H1 (cell line): ENCODE measurements around the gene KCTD16. TPM values are rescaled to one million over a fixed set of nuclear protein-coding genes. Genes with fewer than 3 reads are reported as not detected.

Source experiments
- CTCF ChIA-PET: fragments of 300-600 bp; sonication (Branson Sonifier 250); formaldehyde crosslinking; loops from one replicate; lab custom pipeline; 2021; ENCODE audit not compliant: partially characterized antibody; lab: Charles Lee
- POLR2A ChIA-PET: fragments of 300-600 bp; sonication (Branson Sonifier 250); formaldehyde crosslinking; loops from one replicate; lab custom pipeline; 2021; ENCODE audit warnings: inconsistent platforms; ENCODE audit not compliant: partially characterized antibody; lab: Charles Lee
- DNase-seq, 2 experiments: peaks; one replicate each; pipeline versions ENCODE4 v3.0.0 to v3.0.0-alpha.2; 2010 to 2022; ENCODE audit warnings: low spot score in 2 of 2, low read depth in 1 of 2, mixed read lengths in 1 of 2
- FAIRE-seq: peaks from 2 replicates; lab custom pipeline; 2011; peaks lifted over from hg19 to GRCh38; lab: Jason Lieb, UNC
- H2AFZ ChIP-seq: 2 replicates; pipeline ENCODE4 v1.8.1; 2012; ENCODE audit warnings: low read length, inconsistent platforms
- H2AK5ac ChIP-seq: 2 replicates; pipeline ENCODE4 v1.6.1; 2013; ENCODE audit warnings: low read depth, low read length
- H2BK120ac ChIP-seq: replicated peaks from 2 replicates; pipeline ENCODE3; 2013; ENCODE audit warnings: low read depth, low read length, inconsistent platforms
- H2BK12ac ChIP-seq: 2 replicates; pipeline ENCODE4 v1.6.1; 2013; ENCODE audit warnings: low read depth, low read length
- H2BK15ac ChIP-seq: 2 replicates; pipeline ENCODE4 v1.6.1; 2013; ENCODE audit warnings: low read length
- H2BK20ac ChIP-seq: 2 replicates; pipeline ENCODE4 v1.6.1; 2013; ENCODE audit warnings: low read length
- H2BK5ac ChIP-seq: 2 replicates; pipeline ENCODE4 v1.6.1; 2013; ENCODE audit warnings: low read depth, low read length
- H3K14ac ChIP-seq: 2 replicates; pipeline ENCODE4 v1.6.1; 2013; ENCODE audit warnings: inconsistent platforms; ENCODE audit not compliant: insufficient read length
- H3K18ac ChIP-seq: 2 replicates; pipeline ENCODE4 v1.6.1; 2013; ENCODE audit warnings: low read length; ENCODE audit errors: extremely low read depth
- H3K23ac ChIP-seq: 2 replicates; pipeline ENCODE4 v1.6.1; 2013; ENCODE audit warnings: inconsistent platforms; ENCODE audit not compliant: insufficient read length
- H3K23me2 ChIP-seq: 2 replicates; pipeline ENCODE4 v1.6.1; 2013; ENCODE audit warnings: low read depth, low read length
- H3K27ac ChIP-seq: 2 replicates; pipeline ENCODE4 v1.6.1; 2011; ENCODE audit warnings: low read depth, low read length, inconsistent platforms
- H3K27me3 ChIP-seq, 4 experiments: replicated peaks in 1 of 4; 1 replicate in 1 of 4; 2 replicates in 3 of 4; pipeline versions ENCODE4 v1.6.1 to v1.8.1; 2011 to 2013; ENCODE audit warnings: low read length in 3 of 4, mild to moderate bottlenecking in 3 of 4, inconsistent platforms in 2 of 4, mixed read lengths in 2 of 4, moderate library complexity in 1 of 4; ENCODE audit not compliant: control insufficient read depth in 3 of 4, insufficient read depth in 3 of 4; ENCODE audit errors: extremely low read depth in 1 of 4
- H3K36me3 ChIP-seq, 4 experiments: 2 replicates each; pipeline versions ENCODE4 v1.6.1 to v1.8.1; 2011 to 2013; ENCODE audit warnings: mild to moderate bottlenecking in 4 of 4, low read length in 3 of 4, moderate library complexity in 2 of 4, control low read depth in 1 of 4, inconsistent platforms in 1 of 4; ENCODE audit not compliant: insufficient read depth in 4 of 4, control insufficient read depth in 2 of 4
- H3K4ac ChIP-seq: replicated peaks from 2 replicates; pipeline ENCODE3; 2013; ENCODE audit warnings: low read length, low read depth, mixed read lengths, inconsistent platforms; ENCODE audit not compliant: insufficient read length
- H3K4me1 ChIP-seq, 4 experiments: replicated peaks in 1 of 4; 1 replicate in 1 of 4; 2 replicates in 3 of 4; pipeline versions ENCODE4 v1.6.1 to v1.8.1; 2011 to 2013; ENCODE audit warnings: low read length in 3 of 4, inconsistent platforms in 2 of 4, mixed read lengths in 1 of 4; ENCODE audit not compliant: insufficient read depth in 4 of 4, control insufficient read depth in 3 of 4
- H3K4me2 ChIP-seq, 2 experiments: 2 replicates each; pipeline versions ENCODE4 v1.6.1 to v1.8.1; 2011 to 2013; ENCODE audit warnings: low read depth in 2 of 2, low read length in 2 of 2, control low read depth in 1 of 2, inconsistent platforms in 1 of 2, mild to moderate bottlenecking in 1 of 2; ENCODE audit not compliant: insufficient read depth in 1 of 2
- H3K4me3 ChIP-seq, 4 experiments: fragments of 200-600, 300-600 bp in 1 of 4; sonication (generic), shearing (Covaris generic), sonication (Bioruptor Twin) in 1 of 4; 2 replicates each; pipeline versions ENCODE4 v1.5.1 to v1.8.1; 2011 to 2016; ENCODE audit warnings: low read length in 4 of 4, low read depth in 3 of 4, control low read depth in 2 of 4, inconsistent platforms in 2 of 4, mild to moderate bottlenecking in 2 of 4, mixed read lengths in 1 of 4, moderate library complexity in 1 of 4; ENCODE audit not compliant: insufficient read depth in 2 of 4; ENCODE audit errors: extremely low read depth in 1 of 4
- H3K56ac ChIP-seq: replicated peaks from 2 replicates; pipeline ENCODE3; 2013; ENCODE audit warnings: low read depth, mild to moderate bottlenecking, mixed read lengths, low read length, inconsistent platforms; ENCODE audit not compliant: insufficient read length
- H3K79me1 ChIP-seq: 2 replicates; pipeline ENCODE4 v1.6.1; 2013; ENCODE audit warnings: low read depth, low read length, control low read depth
- H3K79me2 ChIP-seq, 2 experiments: 2 replicates each; pipeline versions ENCODE4 v1.6.1 to v1.8.1; 2012 to 2013; ENCODE audit warnings: low read length in 2 of 2, mild to moderate bottlenecking in 2 of 2, inconsistent platforms in 1 of 2; ENCODE audit not compliant: insufficient read depth in 2 of 2, control insufficient read depth in 1 of 2
- H3K9ac ChIP-seq, 4 experiments: replicated peaks in 1 of 4; 1 replicate in 1 of 4; 2 replicates in 3 of 4; pipeline versions ENCODE4 v1.6.1 to v1.8.1; 2011 to 2013; ENCODE audit warnings: low read depth in 3 of 4, low read length in 3 of 4, control low read depth in 2 of 4, mild to moderate bottlenecking in 2 of 4, moderate library complexity in 2 of 4, inconsistent platforms in 1 of 4; ENCODE audit errors: extremely low read depth in 1 of 4
- H3K9me3 ChIP-seq, 2 experiments: 2 replicates each; pipeline versions ENCODE4 v1.6.1 to v1.8.1; 2012 to 2013; ENCODE audit warnings: mild to moderate bottlenecking in 2 of 2, moderate library complexity in 2 of 2, control low read depth in 1 of 2, inconsistent platforms in 1 of 2, low read depth in 1 of 2, low read length in 1 of 2, mixed read lengths in 1 of 2; ENCODE audit not compliant: insufficient read depth in 2 of 2
- H4K20me1 ChIP-seq, 2 experiments: replicated peaks in 1 of 2; 2 replicates each; pipeline versions ENCODE3 to v1.8.1; 2011 to 2013; ENCODE audit warnings: inconsistent platforms in 2 of 2, low read length in 2 of 2, mild to moderate bottlenecking in 1 of 2; ENCODE audit not compliant: insufficient read depth in 2 of 2, control insufficient read depth in 1 of 2
- H4K5ac ChIP-seq: 2 replicates; pipeline ENCODE4 v1.6.1; 2013; ENCODE audit warnings: low read length, low read depth, mixed read lengths, inconsistent platforms; ENCODE audit not compliant: insufficient read length
- H4K8ac ChIP-seq: 2 replicates; pipeline ENCODE4 v1.8.0; 2013; ENCODE audit warnings: mild to moderate bottlenecking, moderate library complexity, low read length, inconsistent platforms; ENCODE audit not compliant: insufficient read depth; ENCODE audit errors: extremely low read depth
- H4K91ac ChIP-seq: replicated peaks from 2 replicates; pipeline ENCODE3; 2013; ENCODE audit warnings: low read length, mixed read lengths, inconsistent platforms; ENCODE audit not compliant: insufficient read length
- BACH1 ChIP-seq: IDR thresholded peaks from 2 replicates; pipeline ENCODE4 v1.6.1; 2012; ENCODE audit warnings: low read length, improper control_type of control experiment
- CEBPB ChIP-seq: IDR thresholded peaks from 2 replicates; pipeline ENCODE4 v1.6.1; 2012; ENCODE audit warnings: low read depth, low read length
- CTBP2 ChIP-seq: IDR thresholded peaks from 2 replicates; pipeline ENCODE4 v1.7.0; 2011; ENCODE audit warnings: borderline replicate concordance, mild to moderate bottlenecking, moderate library complexity, mixed read lengths, low read length; ENCODE audit not compliant: insufficient read depth, insufficient read length
- MAFK ChIP-seq: IDR thresholded peaks from 2 replicates; pipeline ENCODE4 v1.6.1; 2012; ENCODE audit warnings: low read depth, mild to moderate bottlenecking, improper control_type of control experiment, low read length
- POLR2A ChIP-seq, 2 experiments: IDR thresholded peaks; 1 replicate in 1 of 2; 2 replicates in 1 of 2; pipeline ENCODE4 v1.6.1; 2011; ENCODE audit warnings: low read depth in 2 of 2, low read length in 2 of 2, mild to moderate bottlenecking in 2 of 2; ENCODE audit errors: control extremely low read depth in 1 of 2
- TEAD4 ChIP-seq: IDR thresholded peaks from 2 replicates; pipeline ENCODE4 v1.6.1; 2012; ENCODE audit warnings: low read depth, low read length, inconsistent platforms, mixed read lengths
- WGBS, 2 experiments: shearing (Covaris generic) in 1 of 2; methylation state at CpG; one replicate each; pipeline versions ENCODE4 v1.1.6 to v1.1.7; 2013 to 2015; ENCODE audit warnings: low lambda C conversion rate in 2 of 2, mixed read lengths in 2 of 2, inconsistent platforms in 1 of 2, low coverage in 1 of 2, missing lambda C conversion rate in 1 of 2; ENCODE audit not compliant: insufficient replicate concordance in 2 of 2, insufficient coverage in 1 of 2, insufficient read length in 1 of 2; ENCODE audit errors: extremely low coverage in 1 of 2, missing lambda C conversion rate in 1 of 2; 5-methylcytosine and 5-hydroxymethylcytosine counted together
- polyA plus RNA-seq, 7 experiments: library from polyadenylated mRNA; depleted of rRNA in 3 of 7; stranded (reverse) in 5 of 7; unstranded in 2 of 7; fragments of >200 nt in 5 of 7; fragments of 200-250 nt in 2 of 7; gene quantifications; 1 replicate in 5 of 7; 2 replicates in 1 of 7; 4 replicates in 1 of 7; pipeline versions ENCODE4 v1.2.1 to v1.2.3, GENCODE V29; 2011 to 2013; ENCODE audit warnings: missing spikeins in 2 of 7, mixed read lengths in 2 of 7
- total RNA-seq: library from RNA; stranded (reverse); fragmentation: NEBNext Ultra II Directional; extraction: Animal tissue kit (Norgen Biotek cat#: 25700); gene quantifications from 2 replicates; pipeline ENCODE4 v1.2.1, GENCODE V29; 2021

The KCTD16 gene
- total and polyA plus RNA-seq, 2 of the 8 experiments (the other 6 are each of a cell fraction or from before 2014, with no cell fraction given) = 0.03 to 0.24 TPM

DNA sequence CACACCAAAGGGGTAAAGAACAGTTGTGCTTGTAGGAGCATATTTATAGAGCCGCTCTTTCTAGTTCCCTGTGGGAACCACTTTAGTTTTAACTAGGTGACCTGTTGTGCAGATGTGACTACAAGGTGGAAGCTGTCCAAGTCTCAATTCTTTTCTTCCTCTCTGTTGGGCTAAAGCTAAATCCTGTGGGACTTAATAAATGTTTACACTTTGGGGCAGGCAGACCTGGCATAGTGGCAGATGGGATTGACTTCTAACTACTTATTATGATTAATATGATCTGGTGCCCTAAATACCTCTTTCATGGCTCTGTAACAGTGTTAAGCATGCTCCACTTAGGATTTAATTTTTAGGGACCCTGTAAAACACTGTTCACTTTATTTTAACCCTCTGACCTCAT, 265.3 kb downstream of the KCTD16 start:
- TF ChIP-seq POLR2A (IDR thresholded peaks at IDR 0.05; ENCODE audit: control extremely low read depth in 1 of 2, low read depth in 2 of 2, low read length in 2 of 2) (no peak), TEAD4 (no peak), CTBP2 (no peak), BACH1 (no peak), MAFK (no peak), CEBPB (no peak)
- H3K4me3 ChIP-seq = no peak overlapping the region
- no peaks in the 10 kb centered on the region for H3K79me1 ChIP-seq
- H2BK20ac ChIP-seq = no peak overlapping the region
- no peak overlapping the region for H4K8ac ChIP-seq
- no peak overlapping the region for H3K56ac ChIP-seq
- H4K91ac ChIP-seq = no peak overlapping the region
- no peak overlapping the region for H2BK120ac ChIP-seq
- no peak overlapping the region for H2AK5ac ChIP-seq
- no peak overlapping the region for H2BK12ac ChIP-seq
- no peaks in the 10 kb centered on the region for H3K4me1 ChIP-seq
- DNase-seq (no peak), FAIRE-seq (no peak)
- H3K4ac ChIP-seq = no peak overlapping the region
- H3K36me3 ChIP-seq = no peaks in the 10 kb centered on the region
- H3K27me3 ChIP-seq = no peaks in the 10 kb centered on the region
- no peak overlapping the region for H2BK5ac ChIP-seq
- CTCF ChIA-PET = no interaction called here
- H3K14ac ChIP-seq = no peak overlapping the region
- H3K27ac ChIP-seq = no peak overlapping the region
- no peak overlapping the region for H3K9ac ChIP-seq
- no peak overlapping the region for H2BK15ac ChIP-seq
- no peaks in the 10 kb centered on the region for H4K20me1 ChIP-seq
- no peaks in the 10 kb centered on the region for H3K9me3 ChIP-seq
- no peak overlapping the region for H4K5ac ChIP-seq
- no peak overlapping the region for H3K18ac ChIP-seq
- no peak overlapping the region for H3K23ac ChIP-seq
- WGBS, 2 experiments = 100% methylated on average over 1 of the region's 1 CpG; no CpG with 5 or more reads in 1 of the 2 experiments
- H3K4me2 ChIP-seq = no peak overlapping the region
- no peaks in the 10 kb centered on the region for H3K23me2 ChIP-seq
- H3K79me2 ChIP-seq = no peaks in the 10 kb centered on the region
- POLR2A ChIA-PET = no interaction called here
- H2AFZ ChIP-seq = no peak overlapping the region
